ENCODE results near the gene SENP6.
"Not testable (repeated sequence)": the region's sequence is repeated elsewhere in the genome, so short reads cannot be mapped to it uniquely, and the experiment has no call there.

SENP6 gene, protein sequence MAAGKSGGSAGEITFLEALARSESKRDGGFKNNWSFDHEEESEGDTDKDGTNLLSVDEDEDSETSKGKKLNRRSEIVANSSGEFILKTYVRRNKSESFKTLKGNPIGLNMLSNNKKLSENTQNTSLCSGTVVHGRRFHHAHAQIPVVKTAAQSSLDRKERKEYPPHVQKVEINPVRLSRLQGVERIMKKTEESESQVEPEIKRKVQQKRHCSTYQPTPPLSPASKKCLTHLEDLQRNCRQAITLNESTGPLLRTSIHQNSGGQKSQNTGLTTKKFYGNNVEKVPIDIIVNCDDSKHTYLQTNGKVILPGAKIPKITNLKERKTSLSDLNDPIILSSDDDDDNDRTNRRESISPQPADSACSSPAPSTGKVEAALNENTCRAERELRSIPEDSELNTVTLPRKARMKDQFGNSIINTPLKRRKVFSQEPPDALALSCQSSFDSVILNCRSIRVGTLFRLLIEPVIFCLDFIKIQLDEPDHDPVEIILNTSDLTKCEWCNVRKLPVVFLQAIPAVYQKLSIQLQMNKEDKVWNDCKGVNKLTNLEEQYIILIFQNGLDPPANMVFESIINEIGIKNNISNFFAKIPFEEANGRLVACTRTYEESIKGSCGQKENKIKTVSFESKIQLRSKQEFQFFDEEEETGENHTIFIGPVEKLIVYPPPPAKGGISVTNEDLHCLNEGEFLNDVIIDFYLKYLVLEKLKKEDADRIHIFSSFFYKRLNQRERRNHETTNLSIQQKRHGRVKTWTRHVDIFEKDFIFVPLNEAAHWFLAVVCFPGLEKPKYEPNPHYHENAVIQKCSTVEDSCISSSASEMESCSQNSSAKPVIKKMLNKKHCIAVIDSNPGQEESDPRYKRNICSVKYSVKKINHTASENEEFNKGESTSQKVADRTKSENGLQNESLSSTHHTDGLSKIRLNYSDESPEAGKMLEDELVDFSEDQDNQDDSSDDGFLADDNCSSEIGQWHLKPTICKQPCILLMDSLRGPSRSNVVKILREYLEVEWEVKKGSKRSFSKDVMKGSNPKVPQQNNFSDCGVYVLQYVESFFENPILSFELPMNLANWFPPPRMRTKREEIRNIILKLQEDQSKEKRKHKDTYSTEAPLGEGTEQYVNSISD

DNA sequence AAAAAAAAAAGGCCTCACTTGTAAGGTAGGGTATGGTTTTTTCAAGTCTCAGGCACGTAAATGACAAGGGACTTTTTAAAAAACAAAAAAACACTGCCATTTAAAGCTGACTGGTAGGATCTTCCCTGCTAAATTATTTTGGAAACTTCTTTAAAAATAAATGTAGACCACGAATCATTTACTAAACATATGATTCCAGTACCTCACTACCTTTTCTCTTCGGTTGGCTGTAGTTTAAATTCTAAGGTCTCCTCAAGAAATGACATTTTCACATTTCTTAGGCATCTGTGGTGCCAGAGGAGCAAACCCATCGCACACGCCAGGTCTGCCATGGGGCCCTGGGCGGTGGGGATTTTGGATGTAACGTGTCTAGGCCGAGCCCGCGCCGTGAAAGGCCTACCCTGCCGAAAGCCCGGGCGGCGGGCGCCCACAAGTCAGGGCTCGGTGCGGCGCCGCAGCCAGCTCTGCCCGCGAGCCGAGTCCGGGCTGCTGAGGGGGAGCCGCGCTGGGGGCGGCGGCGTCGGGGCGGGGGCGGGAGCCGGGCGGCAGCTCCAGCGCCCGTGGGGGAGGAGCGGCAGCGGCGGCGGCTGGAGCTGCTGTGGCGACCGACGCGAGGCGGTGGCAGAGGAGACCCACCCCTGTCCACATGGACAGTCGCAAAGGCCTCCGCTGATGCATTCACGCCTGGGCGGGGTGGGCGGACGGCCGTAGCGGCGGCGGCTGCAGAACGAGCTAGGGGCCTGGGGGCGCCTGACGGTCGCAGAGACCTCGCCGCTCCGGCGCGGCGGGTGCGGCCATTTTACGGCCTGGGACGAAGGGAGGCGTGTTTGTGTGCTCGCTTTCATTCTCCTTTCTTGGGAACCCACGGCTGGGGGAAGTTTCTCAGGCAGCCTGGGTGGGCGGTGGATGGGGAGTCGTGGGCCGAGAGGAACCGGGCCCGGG is at the start of gene SENP6:
Gene SENP6, plus strand, starts transcription at position 577 of the 942 bp plus-strand sequence. CDS start 645 bp downstream, outside the sequence.
- DNase-seq (ENCODE audit: low read depth in 3 of 3), result peak; percentile 62 to 68 (median 66)

DNA sequence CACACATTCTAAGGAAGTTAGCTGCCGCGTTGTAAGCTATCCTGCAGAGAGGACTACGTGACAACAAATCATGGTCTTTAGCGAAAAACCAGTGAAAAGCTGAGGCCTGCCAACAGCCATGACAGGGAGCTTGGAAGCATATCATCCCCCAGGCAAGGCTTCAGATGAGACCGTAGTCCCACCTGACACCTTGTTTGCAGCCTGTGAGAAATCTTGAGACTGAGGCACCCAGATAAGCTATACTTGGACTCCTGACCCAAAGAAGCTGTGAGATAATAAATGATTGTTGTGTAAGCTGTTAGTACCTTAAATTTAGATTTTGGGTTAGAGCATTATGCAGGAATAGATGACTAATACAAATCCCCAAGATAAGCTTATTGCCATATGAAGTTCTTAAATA is 45.4 kb upstream of the SENP6 start:
- DNase-seq (ENCODE audit: low read depth in 3 of 3), result no peak

DNA sequence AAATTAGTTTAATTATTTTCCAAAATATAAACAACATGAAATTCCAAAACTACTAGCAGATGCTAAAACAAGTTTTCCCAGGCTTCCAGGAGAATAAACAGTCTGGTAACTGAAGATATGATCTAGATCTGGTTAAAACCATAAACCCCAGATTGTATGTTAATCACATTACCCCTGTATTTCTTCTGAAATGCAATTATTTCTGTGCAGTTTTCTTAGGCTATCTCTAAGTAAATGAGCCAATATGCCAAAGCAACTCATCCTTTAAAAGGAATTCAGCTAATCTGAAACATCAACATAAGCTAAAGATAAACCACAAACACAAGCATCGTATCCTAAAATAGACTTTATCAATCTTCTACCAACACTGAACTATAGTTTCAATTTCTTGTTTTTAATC is 44.6 kb upstream of the SENP6 start:
- DNase-seq (ENCODE audit: low read depth in 3 of 3), result no peak

DNA sequence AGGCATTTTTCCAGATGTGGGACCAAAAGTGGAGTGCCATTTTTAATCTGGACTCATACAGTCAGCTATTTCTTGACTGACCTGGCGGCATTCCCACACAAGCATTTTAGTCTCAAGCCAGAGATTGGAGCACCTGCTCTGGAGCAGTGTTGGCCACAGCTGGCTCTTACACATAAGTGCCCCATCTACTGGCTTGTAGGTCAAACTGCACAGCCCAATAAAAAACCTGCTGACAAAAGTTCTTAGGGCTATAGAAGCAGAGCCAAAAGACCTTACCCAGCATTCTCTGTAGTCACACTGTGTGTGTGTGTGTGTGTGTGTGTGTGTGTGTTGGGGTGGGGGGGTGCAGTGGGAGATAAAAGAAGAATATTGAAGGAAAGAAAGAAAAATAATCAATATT is 38.6 kb upstream of the SENP6 start:
- DNase-seq (ENCODE audit: low read depth in 3 of 3), result no peak

DNA sequence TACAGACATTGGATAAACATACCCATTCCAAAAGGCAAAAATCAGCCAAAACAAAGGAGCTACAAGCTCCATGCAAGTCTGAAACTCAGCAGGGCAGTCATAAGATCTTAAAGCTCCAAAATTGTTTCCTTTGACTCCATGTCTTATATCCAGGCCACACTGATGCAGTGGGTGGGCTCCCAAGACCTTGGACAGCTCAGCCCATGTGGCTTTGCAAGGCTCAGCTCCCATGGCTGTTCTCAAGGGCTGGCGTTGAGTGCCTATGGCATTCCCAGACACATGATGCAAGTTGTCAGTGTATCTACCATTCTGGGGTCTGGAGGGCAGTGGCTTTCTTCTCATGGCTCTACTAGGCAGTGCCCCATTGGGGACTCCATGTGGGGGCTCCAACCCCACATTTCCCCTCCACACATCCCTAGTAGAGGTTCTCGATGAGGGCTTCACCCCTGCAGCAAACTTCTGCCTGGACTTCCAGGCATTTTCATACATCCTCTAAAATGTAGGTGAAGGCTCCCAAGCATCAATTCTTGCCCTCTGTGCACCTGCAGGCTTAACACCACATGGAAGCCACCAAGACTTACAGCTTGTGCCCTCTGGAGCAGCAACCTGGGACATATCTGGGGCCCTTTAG is 35.4 kb upstream of the SENP6 start:
- no peak for DNase-seq (ENCODE audit: low read depth in 3 of 3)

DNA sequence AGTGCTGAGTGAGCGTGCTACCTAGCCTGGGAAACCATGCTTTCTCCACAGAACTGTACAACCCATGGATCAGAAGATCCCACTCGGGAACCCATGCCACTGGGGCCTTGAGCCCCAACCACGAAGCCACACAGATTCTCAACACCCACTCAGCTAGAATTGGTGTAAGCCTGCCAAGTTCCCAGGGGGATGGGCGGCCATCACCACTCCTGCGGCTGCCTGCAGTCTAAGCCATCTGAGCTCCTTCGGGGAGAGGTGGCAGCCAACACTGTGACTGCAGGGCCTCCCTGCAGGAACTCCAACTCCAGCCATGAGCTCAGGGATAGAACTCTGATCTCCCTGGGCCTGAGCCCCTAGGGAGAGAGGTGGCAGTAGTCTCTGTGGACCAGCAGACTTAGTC is 33.6 kb upstream of the SENP6 start:
- DNase-seq (ENCODE audit: low read depth in 3 of 3), result no peak

DNA sequence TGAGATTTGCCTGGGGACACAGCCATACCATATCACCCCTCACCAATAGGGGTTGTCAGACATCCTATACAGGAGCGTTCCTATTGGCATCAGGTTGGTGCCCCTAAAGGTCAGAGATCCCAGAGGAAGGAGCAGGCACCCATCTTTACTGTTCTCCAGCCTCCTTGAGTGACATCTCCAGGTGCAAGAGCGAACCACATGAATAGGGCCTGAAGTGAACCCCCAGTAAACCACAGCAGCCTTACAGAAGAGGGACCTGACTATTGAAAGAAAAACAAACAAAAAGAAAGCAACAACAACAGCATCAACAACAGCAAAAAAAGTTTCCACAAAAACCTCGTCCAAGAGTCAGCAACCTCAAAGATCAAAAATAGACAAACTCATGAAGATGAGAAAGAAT is 32.7 kb upstream of the SENP6 start:
- DNase-seq (ENCODE audit: low read depth in 3 of 3), result no peak

DNA sequence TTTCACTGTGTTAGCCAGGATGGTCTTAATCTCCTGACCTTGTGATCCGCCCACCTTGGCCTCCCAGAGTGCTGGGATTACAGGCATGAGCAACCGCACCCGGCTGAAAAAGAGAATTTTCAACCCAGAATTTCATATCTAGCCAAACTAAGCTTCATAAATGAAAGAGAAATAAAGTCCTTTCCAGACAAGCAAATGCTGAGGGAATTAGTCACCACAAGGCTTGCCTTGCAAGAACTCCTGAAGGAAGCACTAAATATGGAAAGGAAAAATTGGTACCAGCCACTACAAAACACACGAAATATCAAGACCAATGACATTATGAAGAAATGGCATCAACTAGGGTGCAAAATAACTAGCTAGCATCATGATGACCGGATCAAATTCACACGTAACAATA is 31.0 kb upstream of the SENP6 start:
- DNase-seq (ENCODE audit: low read depth in 3 of 3), result not testable (repeated sequence)

DNA sequence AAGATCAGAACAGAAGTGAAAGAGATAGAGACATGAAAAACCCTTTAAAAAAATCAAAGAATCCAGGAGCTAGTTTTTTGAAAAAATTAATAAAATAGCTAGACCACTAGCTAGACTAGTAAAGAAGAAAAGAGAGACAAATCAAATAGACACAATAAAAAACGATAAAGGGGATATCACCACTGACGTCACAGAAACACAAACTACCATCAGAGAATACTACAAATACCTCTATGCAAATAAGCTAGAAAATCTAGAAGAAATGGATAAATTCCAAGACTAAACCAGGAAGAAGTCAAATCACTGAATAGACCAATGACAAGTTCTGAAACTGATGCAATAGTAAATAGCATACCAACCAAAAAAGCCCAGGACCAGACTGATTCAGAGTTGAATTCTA is 29.6 kb upstream of the SENP6 start:
- DNase-seq (ENCODE audit: low read depth in 3 of 3), result no peak

DNA sequence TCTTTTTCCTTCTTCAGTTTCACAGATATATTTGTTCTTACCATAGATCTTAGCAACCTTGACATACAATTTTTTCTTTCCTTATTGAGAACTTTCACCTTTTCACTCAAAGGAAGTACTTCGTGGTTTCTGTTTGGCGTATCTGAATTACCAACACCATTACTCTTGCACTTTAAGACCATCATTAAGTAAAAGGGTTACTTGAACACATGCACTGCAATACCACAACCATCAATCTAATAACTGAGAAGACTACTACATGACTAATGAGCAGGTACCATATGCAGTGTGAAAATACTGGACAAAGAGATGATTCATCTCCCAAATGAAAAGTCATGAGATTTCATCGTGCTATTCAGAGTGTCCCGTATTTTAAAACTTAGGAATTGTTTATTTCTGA is 21.7 kb upstream of the SENP6 start:
- DNase-seq (ENCODE audit: low read depth in 3 of 3), result no peak

DNA sequence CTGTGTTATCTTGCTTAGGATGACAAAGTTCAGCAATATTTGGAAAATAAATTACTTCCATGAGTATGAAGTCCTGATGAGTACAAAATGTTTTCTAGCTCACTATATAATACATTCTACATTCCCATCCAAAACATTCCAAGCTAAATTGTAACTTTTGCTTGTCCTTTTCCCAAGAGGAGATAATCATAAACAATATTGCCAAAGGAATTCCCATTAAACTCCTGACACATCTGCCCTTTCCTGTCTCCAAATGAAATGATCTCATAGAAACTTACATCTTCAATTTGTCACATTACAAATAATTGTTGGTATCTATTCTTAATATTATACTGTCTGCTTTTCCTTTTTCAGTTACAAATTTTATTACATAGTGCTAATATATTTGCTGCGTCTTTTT is 20.4 kb upstream of the SENP6 start:
- DNase-seq (ENCODE audit: low read depth in 3 of 3), result no peak

DNA sequence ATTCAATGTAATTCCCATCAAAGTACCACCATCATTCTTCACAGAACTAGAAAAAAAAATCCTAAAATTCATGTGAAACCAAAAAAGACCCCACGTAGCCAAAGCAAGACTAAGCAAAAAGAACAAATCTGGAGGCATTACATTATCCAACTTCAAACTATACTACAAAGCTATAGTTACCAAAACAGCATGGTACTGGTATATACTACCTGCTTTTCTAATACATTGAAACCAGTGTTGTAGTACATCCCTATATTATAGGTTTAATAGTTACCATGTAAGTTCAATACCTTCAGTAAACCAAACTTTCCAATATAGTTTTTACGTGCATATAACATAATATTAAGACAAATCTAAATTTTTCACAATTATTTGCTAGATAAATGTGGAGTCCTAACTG is 17.1 kb upstream of the SENP6 start:
- not testable (repeated sequence) for DNase-seq (ENCODE audit: low read depth in 3 of 3)

DNA sequence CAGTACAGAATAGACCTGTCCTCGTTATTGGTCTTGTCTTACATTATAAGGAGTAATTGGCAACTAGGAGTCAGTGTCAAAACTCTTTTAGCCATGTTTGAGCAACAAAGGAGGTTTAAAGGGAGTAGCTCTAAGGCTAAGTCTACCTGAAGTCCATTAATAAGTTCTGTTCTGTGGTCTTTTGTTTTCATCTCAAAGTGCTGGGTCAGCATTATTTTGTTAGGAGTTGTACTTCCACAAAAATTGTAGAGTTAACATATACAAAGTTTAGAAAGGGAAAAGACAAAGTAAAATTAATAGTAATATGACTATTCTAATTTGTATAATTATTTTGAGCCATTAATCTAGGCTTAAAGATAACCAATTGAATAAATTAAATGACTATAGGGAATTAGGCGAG is 12.7 kb upstream of the SENP6 start:
- DNase-seq (ENCODE audit: low read depth in 3 of 3), result no peak

DNA sequence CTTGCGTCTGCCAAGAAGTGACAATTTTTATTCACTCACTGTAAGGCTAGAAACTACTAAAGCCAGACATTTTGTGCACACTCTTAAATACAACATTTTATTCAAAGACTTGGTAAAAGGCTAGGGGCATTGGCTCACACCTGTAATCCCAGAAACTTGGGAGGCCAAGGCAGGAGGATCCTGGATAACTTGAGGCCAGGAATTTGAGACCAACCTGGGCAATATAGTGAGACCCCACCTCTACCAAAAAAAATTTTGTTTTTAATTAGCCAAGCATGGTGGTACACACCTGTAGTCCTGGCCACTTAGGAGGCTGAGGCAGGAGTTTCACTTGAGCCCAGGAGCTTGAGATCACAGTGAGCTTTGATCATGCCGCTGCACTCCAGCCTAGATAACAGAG is 11.3 kb upstream of the SENP6 start:
- DNase-seq (ENCODE audit: low read depth in 3 of 3), result no peak

DNA sequence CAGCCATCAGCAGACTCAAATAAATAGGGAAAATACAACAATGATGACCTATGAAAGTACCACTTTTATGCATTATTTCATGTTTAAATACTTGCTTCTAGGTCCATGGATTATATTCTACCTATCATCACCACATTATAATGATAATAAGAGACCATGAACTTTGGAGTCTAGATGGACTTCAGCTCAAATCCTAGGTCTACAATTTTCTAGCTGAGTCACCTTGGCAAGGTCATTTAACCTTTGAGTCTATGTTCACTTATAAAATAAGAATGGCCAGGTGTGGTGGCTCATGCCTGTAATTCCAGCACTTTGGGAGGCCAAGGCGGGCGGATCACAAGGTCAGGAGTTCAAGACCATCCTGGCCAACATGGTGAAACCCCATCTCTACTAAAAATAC is 5.3 kb upstream of the SENP6 start:
- not testable (repeated sequence) for DNase-seq (ENCODE audit: low read depth in 3 of 3)

DNA sequence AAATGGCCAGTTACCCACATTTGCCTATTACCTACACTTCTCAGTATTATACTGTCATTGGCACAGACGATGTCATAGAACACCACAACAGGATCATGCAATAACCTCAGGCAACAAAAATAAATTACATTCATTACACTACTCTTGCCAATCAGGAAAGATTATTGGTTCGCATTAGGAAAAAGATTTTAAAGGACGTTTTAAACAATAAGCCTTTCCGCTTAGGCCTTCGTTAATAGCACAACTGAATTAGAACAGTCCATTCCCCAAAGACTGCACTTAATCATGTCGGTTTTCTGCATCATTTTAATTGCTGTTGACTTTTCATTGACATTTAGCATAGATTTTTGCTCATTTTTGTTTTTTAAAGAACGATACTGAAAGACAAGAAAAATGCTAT is 912 bp upstream of the SENP6 start:
- DNase-seq (ENCODE audit: low read depth in 3 of 3), result no peak

DNA sequence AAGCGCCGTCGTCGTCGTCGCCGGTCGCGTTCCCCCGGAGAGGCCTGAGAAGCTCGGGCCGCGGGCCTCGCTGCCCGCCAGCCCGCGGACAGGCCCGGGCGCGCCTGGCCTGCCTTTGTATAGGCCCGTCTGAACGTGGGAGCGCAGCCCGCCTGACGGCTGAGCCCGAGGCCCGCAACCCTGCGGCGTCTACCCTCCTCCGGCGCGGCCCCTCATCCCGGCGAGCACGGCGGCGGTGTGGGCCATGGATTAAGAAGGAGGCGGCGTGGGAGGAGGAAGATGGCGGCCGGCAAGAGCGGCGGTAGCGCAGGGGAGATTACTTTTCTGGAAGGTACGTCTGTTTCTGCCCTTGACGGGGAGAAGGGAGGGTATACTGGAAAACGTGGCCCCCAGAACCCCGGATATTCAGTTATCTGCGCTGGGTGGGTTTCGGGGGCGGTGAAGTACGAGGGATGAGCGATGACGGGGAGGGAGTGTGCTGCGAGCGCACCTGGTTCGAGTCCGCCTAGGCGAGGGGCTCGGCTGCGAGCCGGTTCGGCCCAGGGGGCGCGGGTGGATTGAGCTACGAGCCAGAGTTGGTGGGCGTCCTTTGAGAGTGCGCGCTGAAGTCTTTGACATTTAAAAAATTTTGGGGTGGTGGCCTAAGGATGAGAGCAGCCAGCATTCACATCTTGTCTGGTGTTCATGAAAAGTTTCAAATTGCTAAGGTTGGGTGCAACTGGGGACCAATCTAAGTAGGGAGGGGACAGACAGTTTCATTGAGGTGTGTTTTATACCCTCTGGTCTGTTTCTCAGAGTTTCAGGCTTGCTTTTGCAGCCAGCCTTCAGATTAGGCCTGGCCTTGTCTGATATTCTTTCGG is 796 bp downstream of the SENP6 start:
- DNase-seq (ENCODE audit: low read depth in 3 of 3), result peak; percentile 26 to 49 (median 35)

DNA sequence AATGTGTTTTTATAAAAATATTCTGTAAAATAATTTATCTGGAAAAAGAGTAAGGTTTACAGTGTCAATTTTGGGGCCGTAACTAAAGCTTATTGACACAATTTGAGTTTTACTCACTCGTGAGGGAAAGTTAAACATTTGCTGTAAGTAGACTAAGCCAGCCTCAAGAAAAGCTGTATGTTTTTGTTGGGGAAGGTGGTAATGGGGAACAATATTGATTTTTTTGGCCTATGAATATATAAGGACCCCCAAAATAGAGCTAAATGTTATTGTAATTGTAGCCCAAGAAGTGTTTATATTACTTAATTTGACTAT is 1.4 kb downstream of the SENP6 start:
- DNase-seq (ENCODE audit: low read depth in 3 of 3), result no peak

DNA sequence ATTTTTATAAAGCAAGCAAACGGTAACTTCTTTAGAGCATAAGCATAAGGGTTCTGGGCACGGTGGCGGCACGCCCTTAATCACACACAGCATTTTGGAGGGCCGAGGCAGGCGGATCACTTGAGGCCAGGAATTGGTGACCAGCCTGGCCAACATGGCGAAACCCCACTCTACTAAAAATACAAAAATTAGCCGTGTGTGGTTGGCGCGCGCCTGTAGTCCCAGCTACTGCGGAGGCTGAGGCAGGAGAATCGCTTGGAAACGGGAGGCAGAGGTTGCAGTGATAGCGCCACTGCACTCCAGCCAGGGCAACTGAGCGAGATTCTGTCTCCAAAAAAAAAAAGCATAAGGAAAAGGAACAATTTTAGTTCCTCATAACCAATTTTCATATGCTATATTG is 2.6 kb downstream of the SENP6 start:
- no peak for DNase-seq (ENCODE audit: low read depth in 3 of 3)

DNA sequence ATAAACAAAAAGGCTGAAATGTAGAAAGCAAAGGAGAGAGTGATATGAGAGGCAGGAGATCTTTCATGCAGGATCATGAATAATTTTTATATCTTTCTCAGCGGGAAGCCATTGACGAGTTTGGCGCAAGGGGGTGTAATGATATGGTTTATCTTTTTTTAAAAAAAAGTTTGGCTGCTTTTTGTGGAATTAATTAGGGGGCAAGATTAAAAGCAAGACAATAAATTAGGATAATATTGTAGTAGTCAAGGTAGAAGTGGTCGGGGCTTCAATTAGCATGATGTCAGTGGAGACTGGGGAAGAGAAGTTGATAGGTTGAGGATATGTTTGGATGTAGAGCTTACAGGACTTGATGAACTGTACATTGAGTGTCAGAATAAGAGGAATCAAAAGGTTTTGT is 4.0 kb downstream of the SENP6 start:
- no peak for DNase-seq (ENCODE audit: low read depth in 3 of 3)
